B cell (primary cell): Measurements from ENCODE around the gene PROB1. TPM values are rescaled to one million over a fixed set of nuclear protein-coding genes. Genes with fewer than 3 reads are reported as not detected.

Experiments
- ATAC-seq: fragments of 200-7000 bp; cut with Tn5 transposase; one replicate; pipeline ENCODE4 v1.10.0; 2021; ENCODE audit warnings: low read depth, mild to moderate bottlenecking, moderate number of reproducible peaks, moderate library complexity
- CTCF ChIA-PET: fragments of 350-600 bp; sonication (Branson Sonifier 250); formaldehyde crosslinking; loops from one replicate; lab custom pipeline; 2021; ENCODE audit warnings: antibody characterized with exemption, inconsistent platforms; lab: Charles Lee
- POLR2A ChIA-PET: fragments of 350-600 bp; sonication (Branson Sonifier 250); formaldehyde crosslinking; loops from one replicate; lab custom pipeline; 2021; ENCODE audit warnings: antibody characterized with exemption; lab: Charles Lee
- DNase-seq: peaks from one replicate; pipeline ENCODE4 v3.0.0; 2013
- H2AFZ ChIP-seq: 2 replicates; pipeline ENCODE4 v1.6.1; 2012; ENCODE audit warnings: mild to moderate bottlenecking, low read depth, low read length; ENCODE audit not compliant: insufficient read depth, poor library complexity, severe bottlenecking
- H3K27ac ChIP-seq, 2 donors: 1 replicate in 1 of 2; 2 replicates in 1 of 2; pipeline ENCODE4 v1.5.1; 2012 to 2013; ENCODE audit warnings: low read length in 2 of 2, mild to moderate bottlenecking in 2 of 2, moderate library complexity in 1 of 2
- H3K27me3 ChIP-seq, 4 experiments: fragments of 200-600 bp in 1 of 4; sonication (generic) in 1 of 4; replicated peaks in 1 of 4; 1 replicate in 2 of 4; 2 replicates in 2 of 4; pipeline versions ENCODE4 v1.6.1 to v1.7.0; 2013 to 2016; ENCODE audit warnings: low read length in 3 of 4, mild to moderate bottlenecking in 2 of 4, mixed read lengths in 1 of 4, moderate library complexity in 1 of 4; ENCODE audit not compliant: insufficient read depth in 4 of 4, control insufficient read depth in 3 of 4; ENCODE audit errors: control extremely low read depth in 1 of 4
- H3K36me3 ChIP-seq, 2 experiments: replicated peaks in 1 of 2; 1 replicate in 1 of 2; 2 replicates in 1 of 2; pipeline versions ENCODE4 v1.6.1 to v1.7.1; 2013; ENCODE audit warnings: low read length in 1 of 2; ENCODE audit not compliant: insufficient read depth in 2 of 2, control insufficient read depth in 1 of 2; ENCODE audit errors: control extremely low read depth in 1 of 2, extremely low read depth in 1 of 2
- H3K4me1 ChIP-seq, 2 donors: fragments of 200-600 bp in 1 of 2; sonication (generic) in 1 of 2; 1 replicate in 1 of 2; 2 replicates in 1 of 2; pipeline versions ENCODE4 v1.5.1 to v1.6.1; 2013 to 2017; ENCODE audit warnings: low read length in 2 of 2; ENCODE audit not compliant: control insufficient read depth in 2 of 2, insufficient read depth in 2 of 2
- H3K4me2 ChIP-seq: replicated peaks from 2 replicates; pipeline ENCODE3; 2012; ENCODE audit warnings: mild to moderate bottlenecking, low read depth, low read length; ENCODE audit not compliant: poor library complexity, severe bottlenecking
- H3K4me3 ChIP-seq, 5 experiments: fragments of 200-600 bp in 1 of 5; sonication (generic) in 1 of 5; 1 replicate in 3 of 5; 2 replicates in 2 of 5; pipeline versions ENCODE4 v1.5.1 to v1.7.0; 2011 to 2016; ENCODE audit warnings: low read length in 4 of 5, mild to moderate bottlenecking in 4 of 5, low read depth in 2 of 5, control low read depth in 1 of 5, moderate library complexity in 1 of 5; ENCODE audit not compliant: insufficient read depth in 1 of 5; ENCODE audit errors: control extremely low read depth in 1 of 5, extremely low read depth in 1 of 5
- H3K79me2 ChIP-seq: fragments of 200-600 bp; sonication (generic); one replicate; pipeline ENCODE4 v1.6.0; 2016; ENCODE audit warnings: low read length; ENCODE audit not compliant: control insufficient read depth, insufficient read depth
- H3K9ac ChIP-seq: fragments of 200-600 bp; sonication (generic); 2 replicates; pipeline ENCODE4 v1.6.1; 2017; ENCODE audit warnings: mild to moderate bottlenecking, low read length, moderate library complexity
- H3K9me3 ChIP-seq, 3 donors: one replicate each; pipeline versions ENCODE4 v1.6.1 to v1.7.1; 2013; ENCODE audit warnings: low read length in 2 of 3; ENCODE audit not compliant: control insufficient read depth in 2 of 3, insufficient read depth in 1 of 3; ENCODE audit errors: control extremely low read depth in 1 of 3
- H4K20me1 ChIP-seq: 2 replicates; pipeline ENCODE4 v1.6.0; 2012; ENCODE audit warnings: mild to moderate bottlenecking, low read length; ENCODE audit not compliant: insufficient read depth, control insufficient read depth, poor library complexity, severe bottlenecking
- H3K27ac Mint-ChIP-seq: one replicate; pipeline ENCODE4 v1.8.0; 2021; ENCODE audit warnings: mixed read lengths
- H3K27me3 Mint-ChIP-seq: one replicate; pipeline ENCODE4 v1.8.0; 2021; ENCODE audit warnings: mixed read lengths
- H3K4me1 Mint-ChIP-seq: one replicate; pipeline ENCODE4 v1.8.0; 2021; ENCODE audit warnings: mixed read lengths
- H3K4me3 Mint-ChIP-seq: one replicate; pipeline ENCODE4 v1.8.0; 2021; ENCODE audit warnings: mixed read lengths
- H3K9me3 Mint-ChIP-seq: one replicate; pipeline ENCODE4 v1.8.0; 2022; ENCODE audit warnings: mixed read lengths; ENCODE audit not compliant: insufficient read depth
- EZH2 ChIP-seq: IDR thresholded peaks from 2 replicates; pipeline ENCODE4 v1.6.1; 2012; ENCODE audit warnings: borderline replicate concordance, low read depth, mild to moderate bottlenecking, moderate library complexity, low read length; ENCODE audit not compliant: insufficient read depth, poor library complexity, severe bottlenecking
- WGBS: methylation state at CpG from one replicate; pipeline ENCODE4 v1.1.5; 2013; ENCODE audit warnings: missing lambda C conversion rate; ENCODE audit not compliant: insufficient coverage; 5-methylcytosine and 5-hydroxymethylcytosine counted together
- intact Hi-C: fragments of 100-400 bp; cut with micrococcal nuclease; formaldehyde crosslinking; loops from one replicate; pipeline ENCODE4 v1.10.0; 2022
- polyA plus RNA-seq: library from polyadenylated mRNA; depleted of rRNA; stranded (reverse); fragments of >200 nt; gene quantifications from 2 replicates; pipeline ENCODE4 v1.2.3, GENCODE V29; 2012
- total RNA-seq, 2 donors: library from RNA; stranded (reverse); fragments of 120-200 nt in 1 of 2; gene quantifications; 1 replicate in 1 of 2; 2 replicates in 1 of 2; pipeline versions ENCODE4 v1.2.3 to v1.2.4, GENCODE V29; 2013 to 2022
- TF ChIP-seq, protein P1 (sequence below): fragments of 200-600 bp; IDR thresholded peaks from one replicate; pipeline ENCODE4 v1.8.0; 2022; ENCODE audit warnings: antibody characterized with exemption, mild to moderate bottlenecking

Gene PROB1
- total and polyA plus RNA-seq, 2 donors (not counting 1 experiment from before 2014, with no cell fraction given), result 1.2 to 3.7 TPM

- H3K4me3 Mint-ChIP-seq, result peak overlapping the region; percentile 66
Measured at GRCh38 chr5:139395844-139396640, 1.1 kb upstream of the PROB1 start.

More at GRCh38 chr5:139395844-139396640, 1.1 kb upstream of the PROB1 start:
- no peak for TF ChIP-seq EZH2
- TF ChIP-seq, protein P1, sequence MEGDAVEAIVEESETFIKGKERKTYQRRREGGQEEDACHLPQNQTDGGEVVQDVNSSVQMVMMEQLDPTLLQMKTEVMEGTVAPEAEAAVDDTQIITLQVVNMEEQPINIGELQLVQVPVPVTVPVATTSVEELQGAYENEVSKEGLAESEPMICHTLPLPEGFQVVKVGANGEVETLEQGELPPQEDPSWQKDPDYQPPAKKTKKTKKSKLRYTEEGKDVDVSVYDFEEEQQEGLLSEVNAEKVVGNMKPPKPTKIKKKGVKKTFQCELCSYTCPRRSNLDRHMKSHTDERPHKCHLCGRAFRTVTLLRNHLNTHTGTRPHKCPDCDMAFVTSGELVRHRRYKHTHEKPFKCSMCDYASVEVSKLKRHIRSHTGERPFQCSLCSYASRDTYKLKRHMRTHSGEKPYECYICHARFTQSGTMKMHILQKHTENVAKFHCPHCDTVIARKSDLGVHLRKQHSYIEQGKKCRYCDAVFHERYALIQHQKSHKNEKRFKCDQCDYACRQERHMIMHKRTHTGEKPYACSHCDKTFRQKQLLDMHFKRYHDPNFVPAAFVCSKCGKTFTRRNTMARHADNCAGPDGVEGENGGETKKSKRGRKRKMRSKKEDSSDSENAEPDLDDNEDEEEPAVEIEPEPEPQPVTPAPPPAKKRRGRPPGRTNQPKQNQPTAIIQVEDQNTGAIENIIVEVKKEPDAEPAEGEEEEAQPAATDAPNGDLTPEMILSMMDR, result no peak
- H3K27me3 ChIP-seq, result no peaks in the 10 kb centered on the region
- Mint-ChIP-seq H3K27ac (peak overlapping the region; percentile 16), H3K4me1 (peaks cover 15% of the 10 kb centered on the region), H3K27me3 (no peaks in the 10 kb centered on the region), H3K9me3 (no peaks in the 10 kb centered on the region)
- intact Hi-C loops, result no loop called here
- no peaks in the 10 kb centered on the region for H3K36me3 ChIP-seq
- no peak overlapping the region for H3K9ac ChIP-seq
- H4K20me1 ChIP-seq, result peaks cover 7% of the 10 kb centered on the region
- 86% methylated on average over 4 of the region's 8 CpGs for WGBS
- ATAC-seq (no peak), DNase-seq (no peak)
- ChIA-PET CTCF (interaction anchor here (1.5 to 1.9 kb wide), 3 partner anchors 15 to 117 kb away, joined by 3 to 8 read pairs (median 5); partner anchors contain the start of gene PAIP2), POLR2A (interaction anchor here (0.7 to 1.6 kb wide), 2 partner anchors 54 to 103 kb away, joined by 3 to 4 read pairs; partner anchors contain the start of genes MATR3 and PAIP2)
- peaks cover 17 to 30% of the 10 kb centered on the region in 2 donors for H3K4me1 ChIP-seq
- H2AFZ ChIP-seq, result no peak overlapping the region
- no peaks in the 10 kb centered on the region for H3K9me3 ChIP-seq
- peaks cover 8% of the 10 kb centered on the region for H3K79me2 ChIP-seq
- no peak overlapping the region for H3K4me2 ChIP-seq
- H3K4me3 ChIP-seq, result no peak overlapping the region
- H3K27ac ChIP-seq, result no peak overlapping the region
